Stimulated activated CD8-positive, alpha-beta memory T cell treated with anti-CD3 and anti-CD28 coated beads, Interleukin-4, amount 100 ng/mL, for 4 hours (primary cell): Measurements from ENCODE around the gene SLC45A3.
"Not testable (repeated sequence)": the region's sequence is repeated elsewhere in the genome, so short reads cannot be mapped to it uniquely, and the experiment has no call there.

Experiments
- DNase-seq, 2 donors: peaks; one replicate each; pipeline ENCODE4 v3.0.0-alpha.2; 2020; ENCODE audit warnings: low read depth in 2 of 2, low spot score in 1 of 2

The SLC45A3 gene

GRCh38 chr1:205680073-205680851 is at the start of gene SLC45A3:
Gene SLC45A3 (minus strand): TSS chr1:205680509. CDS start chr1:205664656, 15,853 bp downstream.
- peak; percentile 15 to 17 for DNase-seq

- DNase-seq: no peak
Observed at GRCh38 chr1:205726619-205727125, 46.4 kb upstream of the SLC45A3 start.

- no peak for DNase-seq
Observed at GRCh38 chr1:205725514-205725913, 45.2 kb upstream of the SLC45A3 start.

GRCh38 chr1:205720740-205721139 is 40.4 kb upstream of the SLC45A3 start:
- not testable (repeated sequence) for DNase-seq

- no peak for DNase-seq
Observed at GRCh38 chr1:205719762-205720161, 39.5 kb upstream of the SLC45A3 start.

- no peak for DNase-seq
Observed at GRCh38 chr1:205719015-205719414, 38.7 kb upstream of the SLC45A3 start.

GRCh38 chr1:205716371-205717132 is 36.2 kb upstream of the SLC45A3 start:
- DNase-seq: no peak

GRCh38 chr1:205715628-205716027 is 35.3 kb upstream of the SLC45A3 start:
- DNase-seq: no peak

GRCh38 chr1:205714906-205715246 is 34.6 kb upstream of the SLC45A3 start:
- no peak for DNase-seq

GRCh38 chr1:205714190-205714905 is 34.0 kb upstream of the SLC45A3 start:
- no peak for DNase-seq

GRCh38 chr1:205711105-205712048 is 31.1 kb upstream of the SLC45A3 start:
- DNase-seq: peak in 1 of 2 donors; percentile 36

- no peak for DNase-seq
Observed at GRCh38 chr1:205710201-205711062, 30.1 kb upstream of the SLC45A3 start.

- DNase-seq: no peak
Observed at GRCh38 chr1:205709640-205710039, 29.3 kb upstream of the SLC45A3 start.

GRCh38 chr1:205709059-205709398 is 28.7 kb upstream of the SLC45A3 start:
- no peak for DNase-seq

- DNase-seq: no peak
Observed at GRCh38 chr1:205706601-205707502, 26.5 kb upstream of the SLC45A3 start.

GRCh38 chr1:205704903-205705302 is 24.6 kb upstream of the SLC45A3 start:
- DNase-seq: no peak

GRCh38 chr1:205703072-205703471 is 22.8 kb upstream of the SLC45A3 start:
- DNase-seq: no peak

GRCh38 chr1:205701891-205702290 is 21.6 kb upstream of the SLC45A3 start:
- no peak for DNase-seq

GRCh38 chr1:205701420-205701819 is 21.1 kb upstream of the SLC45A3 start:
- no peak for DNase-seq
